ENCODE results near the gene POLR2I.
A peak's percentile ranks its signal among the peaks of the same experiment; 100 is the strongest.
"Not testable (repeated sequence)": the region's sequence is repeated elsewhere in the genome, so short reads cannot be mapped to it uniquely, and the experiment has no call there.

Gene POLR2I

DNA sequence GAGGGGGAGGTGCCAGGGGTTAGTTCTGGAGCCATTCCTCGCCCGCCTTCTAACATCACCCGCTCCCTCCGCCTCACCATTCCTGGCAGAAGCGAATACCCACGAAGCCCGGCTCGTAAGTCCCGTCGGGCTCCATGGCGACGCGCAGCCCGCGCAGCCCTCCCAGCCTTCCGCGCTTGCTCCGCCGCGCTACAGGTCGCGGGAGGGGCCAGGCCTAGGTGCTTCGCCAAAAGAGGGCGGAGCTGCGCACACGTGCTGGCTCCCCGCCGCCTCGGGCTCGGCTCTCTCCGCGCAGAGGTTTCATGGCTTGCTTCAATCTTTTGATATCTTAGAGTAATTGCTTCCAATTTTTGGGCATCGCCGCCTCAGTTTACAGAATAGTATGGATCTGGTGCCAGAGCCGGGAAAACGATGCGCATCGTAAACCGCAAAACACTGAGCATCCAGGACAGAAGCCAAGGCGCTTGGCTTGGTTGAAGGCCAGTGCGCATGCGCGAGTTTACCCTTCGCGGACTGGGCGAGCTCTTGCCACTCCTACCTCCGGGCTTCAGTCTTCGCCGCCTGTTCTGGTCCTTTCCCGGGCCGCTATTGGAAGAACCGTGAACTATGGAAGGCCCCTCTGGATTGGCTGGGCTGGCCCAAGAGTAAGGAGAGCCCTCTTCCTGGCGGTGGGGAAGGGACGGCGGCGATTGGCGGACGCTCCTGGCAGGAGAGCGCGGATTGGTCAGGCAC is at the start of gene POLR2I:
POLR2I (minus strand) TSS at position 155 of the 732 bp plus-strand sequence; CDS start at position 136, 19 bp downstream.
- DNase-seq (ENCODE audit: low read depth) = peak; percentile 100

GRCh38 chr19:36163813-36164212 is 49.1 kb upstream of the POLR2I start:
- DNase-seq (ENCODE audit: low read depth) = no peak

DNA sequence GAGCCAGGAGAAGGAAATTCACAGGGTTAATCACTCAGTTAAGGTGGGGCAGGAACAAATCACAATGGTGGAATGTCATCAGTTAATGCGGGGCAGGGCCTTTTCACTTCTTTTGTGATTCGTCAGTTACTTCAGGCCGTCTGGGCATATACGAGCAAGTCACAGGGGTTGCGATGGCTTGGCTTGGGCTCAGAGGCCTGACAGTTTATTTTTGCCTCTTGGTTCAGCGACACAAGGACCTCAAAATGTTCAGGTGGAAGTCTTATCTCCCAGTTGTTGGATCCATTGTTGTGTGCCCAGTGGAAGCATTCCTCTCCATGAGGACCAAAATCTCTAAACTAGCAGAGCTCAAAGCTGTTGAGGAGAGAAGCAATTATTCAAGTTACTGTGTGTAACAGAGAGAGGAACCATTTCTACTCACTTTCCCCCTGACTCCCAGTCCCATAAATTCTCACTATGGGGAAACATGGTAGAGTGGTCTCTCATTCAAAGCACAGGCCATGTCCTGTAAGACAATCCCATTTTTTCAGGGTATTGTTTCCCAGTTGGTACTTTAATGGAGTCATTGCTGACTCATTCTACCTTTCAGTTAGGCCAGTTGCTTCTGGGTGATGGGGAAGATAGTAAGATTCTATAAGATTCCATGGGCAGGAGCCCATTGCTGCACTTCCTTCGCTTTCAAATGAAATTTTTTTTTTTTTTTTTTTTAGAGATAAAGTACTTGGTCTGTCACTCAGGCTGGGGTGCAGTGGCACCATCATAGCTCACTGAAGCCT is 46.3 kb upstream of the POLR2I start:
- no peak for DNase-seq (ENCODE audit: low read depth)

DNA sequence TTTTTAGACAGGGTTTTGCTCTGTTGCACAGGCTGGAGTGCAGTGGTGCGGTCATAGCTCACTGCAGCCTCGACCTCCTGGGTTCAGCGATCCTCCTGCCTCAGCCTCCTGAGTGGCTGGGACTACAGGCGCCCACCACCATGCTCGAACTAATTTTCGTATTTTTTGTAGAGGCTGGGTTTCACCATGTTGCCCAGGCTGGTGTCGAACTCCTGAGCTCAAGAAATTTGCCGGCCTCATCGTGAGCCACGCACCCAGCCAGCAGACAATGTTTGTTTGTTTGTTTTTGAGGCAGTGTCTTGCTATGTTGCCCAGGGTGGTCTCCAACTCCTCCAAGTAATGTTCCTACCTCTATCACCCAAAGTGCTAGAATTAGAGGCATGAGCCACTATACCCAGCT is 38.5 kb upstream of the POLR2I start:
- no peak for DNase-seq (ENCODE audit: low read depth)

GRCh38 chr19:36152352-36153091 is 37.8 kb upstream of the POLR2I start, which contains the start of gene COX7A1:
Gene COX7A1 (minus strand): TSS chr19:36152447. CDS start chr19:36152407, 40 bp downstream.
- no peak for DNase-seq (ENCODE audit: low read depth)

- no peak for DNase-seq (ENCODE audit: low read depth)
Measured at GRCh38 chr19:36152019-36152351, 37.3 kb upstream of the POLR2I start.

- no peak for DNase-seq (ENCODE audit: low read depth)
Measured at GRCh38 chr19:36151144-36152018, 36.7 kb upstream of the POLR2I start.

DNA sequence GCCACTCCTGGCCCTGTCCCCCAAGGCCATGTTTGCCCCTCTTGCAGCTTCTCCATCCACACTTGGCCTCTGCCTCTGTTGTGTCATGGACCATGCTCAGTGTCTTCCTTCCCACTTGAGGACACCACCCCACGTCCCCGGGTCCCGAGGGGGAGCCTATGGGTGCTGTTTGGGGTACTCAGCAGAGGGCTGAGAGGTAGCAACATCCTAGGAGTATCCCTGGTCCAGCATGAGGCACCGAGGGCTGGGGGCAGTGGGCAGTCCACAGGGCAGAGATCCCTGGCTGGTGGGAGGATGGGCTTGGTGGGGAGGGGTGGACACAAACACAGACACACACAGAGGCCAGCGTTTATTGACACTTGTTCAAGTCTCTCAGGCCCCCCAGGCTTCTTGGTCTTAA is 35.9 kb upstream of the POLR2I start:
- no peak for DNase-seq (ENCODE audit: low read depth)

DNA sequence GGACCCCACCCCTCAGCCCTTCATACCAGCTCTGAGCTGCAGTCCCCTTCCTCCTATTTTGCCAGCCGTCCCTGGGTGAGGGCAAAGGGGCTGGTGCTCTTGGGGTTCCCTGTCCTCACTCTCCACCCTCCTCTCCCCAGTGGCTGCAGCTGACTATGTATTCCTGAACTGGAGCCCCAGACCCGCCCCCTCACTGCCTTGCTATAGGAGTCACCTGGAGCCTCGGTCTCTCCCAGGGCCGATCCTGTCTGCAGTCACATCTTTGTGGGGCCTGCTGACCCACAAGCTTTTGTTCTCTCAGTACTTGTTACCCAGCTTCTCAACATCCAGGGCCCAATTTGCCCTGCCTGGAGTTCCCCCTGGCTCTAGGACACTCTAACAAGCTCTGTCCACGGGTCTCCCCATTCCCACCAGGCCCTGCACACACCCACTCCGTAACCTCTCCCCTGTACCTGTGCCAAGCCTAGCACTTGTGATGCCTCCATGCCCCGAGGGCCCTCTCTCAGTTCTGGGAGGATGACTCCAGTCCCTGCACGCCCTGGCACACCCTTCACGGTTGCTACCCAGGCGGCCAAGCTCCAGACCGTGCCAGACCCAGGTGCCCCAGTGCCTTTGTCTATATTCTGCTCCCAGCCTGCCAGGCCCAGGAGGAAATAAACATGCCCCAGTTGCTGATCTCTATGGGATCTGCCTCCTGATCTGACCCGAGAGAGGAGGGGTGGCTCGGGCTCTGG is 35.2 kb upstream of the POLR2I start:
- DNase-seq (ENCODE audit: low read depth) = no peak

GRCh38 chr19:36144624-36145023 is 29.9 kb upstream of the POLR2I start:
- no peak for DNase-seq (ENCODE audit: low read depth)

- no peak for DNase-seq (ENCODE audit: low read depth)
Measured at GRCh38 chr19:36142496-36142895, 27.8 kb upstream of the POLR2I start.

- DNase-seq (ENCODE audit: low read depth) = no peak
Measured at GRCh38 chr19:36142046-36142445, 27.4 kb upstream of the POLR2I start.

- DNase-seq (ENCODE audit: low read depth) = peak; percentile 87
Measured at GRCh38 chr19:36141039-36141927, 26.6 kb upstream of the POLR2I start.

- DNase-seq (ENCODE audit: low read depth) = peak; percentile 71
Measured at GRCh38 chr19:36140304-36141038, 25.8 kb upstream of the POLR2I start.

DNA sequence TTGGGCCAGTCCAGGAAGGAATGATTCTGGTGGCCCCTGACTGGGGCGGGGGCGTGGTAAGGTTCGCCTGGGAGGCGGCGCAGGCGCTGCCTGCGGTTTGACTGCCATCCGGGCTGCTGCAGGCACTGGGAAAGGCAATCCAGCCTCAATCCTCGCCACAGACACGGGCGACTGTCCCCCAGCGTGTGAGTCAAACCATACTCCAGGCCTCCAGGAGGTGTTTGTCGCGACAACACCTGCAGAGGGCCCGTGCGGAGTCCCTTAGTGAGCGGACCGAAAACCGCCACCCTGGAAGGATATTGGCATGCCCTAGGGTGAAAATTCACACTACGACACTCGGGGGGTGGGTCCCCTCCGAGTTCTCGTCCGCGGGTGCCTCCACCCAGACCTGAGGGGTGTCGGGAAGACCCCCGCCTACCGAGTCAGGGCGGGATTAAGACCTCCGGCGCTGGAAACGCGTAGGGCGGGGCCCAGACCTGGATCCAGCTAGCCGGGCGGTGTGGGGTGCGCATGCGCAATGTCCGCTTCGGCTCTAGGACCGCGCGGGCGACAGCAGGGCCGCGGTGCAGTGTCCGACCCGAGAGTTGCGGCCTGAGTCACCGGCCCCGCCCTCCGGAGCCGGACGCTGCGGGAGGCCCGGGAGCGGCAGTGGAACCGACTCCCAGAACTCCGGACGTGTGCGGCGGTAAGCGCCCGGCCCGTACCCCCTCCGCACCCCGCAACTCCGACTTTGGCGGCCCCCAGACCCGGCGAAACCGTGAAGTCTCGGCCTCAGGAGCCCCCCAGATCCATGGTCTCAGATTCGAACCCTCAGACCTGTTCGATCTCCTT is 25.0 kb upstream of the POLR2I start, which contains the start of gene CAPNS1:
CAPNS1 (plus strand) TSS at position 594 of the 831 bp plus-strand sequence. CDS start 946 bp downstream, outside the sequence.
- peak; percentile 99 for DNase-seq (ENCODE audit: low read depth)

- no peak for DNase-seq (ENCODE audit: low read depth)
Measured at GRCh38 chr19:36139120-36139472, 24.4 kb upstream of the POLR2I start.

DNA sequence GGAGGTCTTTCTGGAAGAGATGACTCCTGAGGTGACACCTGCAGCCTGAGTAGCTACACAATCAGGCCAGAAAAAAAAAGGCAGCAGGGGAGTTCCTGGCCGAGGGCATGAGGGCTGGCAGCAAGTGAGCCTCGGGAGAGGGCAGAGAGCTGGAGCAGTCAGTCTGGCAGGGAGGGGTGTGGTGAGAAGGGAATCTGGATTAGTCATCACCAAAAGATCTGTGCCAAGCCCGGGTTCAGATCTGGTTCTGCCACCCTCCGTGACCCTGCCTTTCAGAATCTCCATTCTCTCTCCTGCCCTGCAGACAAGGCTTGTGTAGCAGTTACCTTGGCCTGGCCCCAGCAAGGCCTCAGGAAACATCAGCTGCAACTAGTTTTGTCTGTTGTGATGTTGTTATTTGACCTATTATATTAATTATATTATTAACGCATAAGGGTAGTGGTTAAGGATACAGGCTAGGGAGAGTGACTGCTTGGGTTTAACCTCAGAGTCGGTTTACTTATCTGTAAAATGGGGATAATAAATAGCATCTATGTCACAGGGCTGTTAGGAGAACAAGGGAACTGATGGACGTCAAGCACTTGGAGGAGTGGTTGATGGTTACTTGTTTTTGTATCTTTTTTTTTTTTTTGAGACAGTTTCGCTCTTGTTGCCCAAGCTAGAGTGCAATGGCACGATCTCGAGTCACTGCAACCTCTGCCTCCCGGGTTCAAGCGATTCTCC is 22.4 kb upstream of the POLR2I start:
- DNase-seq (ENCODE audit: low read depth) = peak; percentile 96

GRCh38 chr19:36134867-36135266 is 20.2 kb upstream of the POLR2I start:
- DNase-seq (ENCODE audit: low read depth) = not testable (repeated sequence)
